HG02588 (cell line): ENCODE results near the gene PON3.

Experiments used
- ATAC-seq: cut with Tn5 transposase; IDR thresholded peaks from one replicate; pipeline ENCODE4 v1.9.1; 2021; ENCODE audit warnings: mild to moderate bottlenecking, moderate library complexity; ENCODE audit not compliant: unreplicated experiment

PON3 gene

GRCh38 chr7:95396136-95397032, at the start of gene PON3:
Gene PON3 (minus strand): TSS chr7:95396375. CDS start chr7:95396350, 25 bp downstream.
- no peak for ATAC-seq

DNA sequence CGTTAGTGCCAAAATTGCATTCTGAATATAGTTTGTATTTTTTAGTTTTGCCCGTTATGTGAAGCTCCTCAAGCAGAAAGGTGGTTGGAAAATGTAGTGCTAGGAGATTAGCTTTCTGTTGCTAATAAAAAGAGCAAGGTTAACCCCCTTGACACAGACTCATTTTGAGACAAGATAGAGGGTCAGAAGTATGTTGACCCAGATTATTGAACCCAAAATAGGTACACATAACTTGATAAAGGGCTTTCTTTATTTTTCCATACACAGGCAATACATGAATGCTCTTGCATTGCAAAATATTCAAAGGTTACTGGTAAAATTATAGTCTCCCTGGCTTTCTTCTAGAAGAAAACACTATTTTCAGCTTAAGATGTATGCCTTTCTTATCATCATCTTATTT, 48.6 kb upstream of the PON3 start:
- no peak for ATAC-seq

GRCh38 chr7:95441042-95441823, 45.1 kb upstream of the PON3 start:
- ATAC-seq: no peak

DNA sequence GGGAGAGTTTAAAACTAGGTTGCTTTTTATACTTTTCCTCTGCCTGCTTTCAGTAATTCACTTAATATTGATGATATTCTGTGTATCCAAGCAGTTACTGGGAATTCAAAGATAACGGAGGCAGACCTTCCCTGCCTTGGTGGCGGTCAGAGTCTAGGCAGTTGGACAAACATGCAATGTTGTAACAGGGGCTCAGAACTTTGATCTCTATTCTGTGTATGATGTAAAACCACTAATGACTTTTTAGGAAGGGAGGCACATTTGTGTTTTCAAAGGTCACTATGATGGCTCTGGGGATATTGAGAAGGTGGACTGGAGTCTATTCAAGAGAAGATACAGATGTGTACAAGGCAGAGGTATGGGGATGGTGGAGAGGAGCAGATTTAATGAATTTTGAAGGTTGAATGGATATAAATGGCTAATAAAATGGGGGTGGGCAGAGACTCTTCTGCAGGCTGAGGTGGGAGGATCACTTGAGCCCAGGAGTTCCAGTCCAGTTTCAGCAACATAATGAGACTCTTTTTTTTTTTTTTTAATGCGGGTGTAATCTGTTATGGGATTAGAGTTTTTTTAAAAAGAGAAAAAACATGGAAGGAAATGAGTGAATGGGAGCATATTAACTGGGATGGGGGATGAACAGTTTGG, 44.3 kb upstream of the PON3 start:
- ATAC-seq: no peak

DNA sequence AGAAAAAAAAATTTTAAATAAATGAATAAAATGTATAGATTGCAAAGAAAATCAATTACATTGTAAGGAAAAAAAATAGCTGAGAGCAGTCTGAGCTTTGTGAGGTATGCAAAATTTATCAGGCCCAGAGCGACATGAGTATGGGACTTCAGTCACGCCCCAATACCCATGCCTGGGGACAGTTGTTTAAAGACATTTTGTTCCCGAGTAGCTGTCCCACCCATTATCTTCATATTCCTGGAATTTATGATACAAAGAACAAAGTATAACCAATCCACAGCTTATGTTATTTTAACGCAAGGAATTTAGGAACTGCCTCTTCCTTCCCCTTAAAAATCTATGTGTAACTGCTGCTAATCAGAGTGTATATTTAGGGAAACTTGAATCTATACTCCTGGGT, 40.2 kb upstream of the PON3 start:
- ATAC-seq: no peak

- no peak for ATAC-seq
Measured at GRCh38 chr7:95435422-95435780, 39.2 kb upstream of the PON3 start.

GRCh38 chr7:95434557-95435421, 38.6 kb upstream of the PON3 start, which contains the start of gene PON2:
Gene PON2 (minus strand): TSS chr7:95435028. CDS start chr7:95434951, 77 bp downstream.
- peak; percentile 96 for ATAC-seq

DNA sequence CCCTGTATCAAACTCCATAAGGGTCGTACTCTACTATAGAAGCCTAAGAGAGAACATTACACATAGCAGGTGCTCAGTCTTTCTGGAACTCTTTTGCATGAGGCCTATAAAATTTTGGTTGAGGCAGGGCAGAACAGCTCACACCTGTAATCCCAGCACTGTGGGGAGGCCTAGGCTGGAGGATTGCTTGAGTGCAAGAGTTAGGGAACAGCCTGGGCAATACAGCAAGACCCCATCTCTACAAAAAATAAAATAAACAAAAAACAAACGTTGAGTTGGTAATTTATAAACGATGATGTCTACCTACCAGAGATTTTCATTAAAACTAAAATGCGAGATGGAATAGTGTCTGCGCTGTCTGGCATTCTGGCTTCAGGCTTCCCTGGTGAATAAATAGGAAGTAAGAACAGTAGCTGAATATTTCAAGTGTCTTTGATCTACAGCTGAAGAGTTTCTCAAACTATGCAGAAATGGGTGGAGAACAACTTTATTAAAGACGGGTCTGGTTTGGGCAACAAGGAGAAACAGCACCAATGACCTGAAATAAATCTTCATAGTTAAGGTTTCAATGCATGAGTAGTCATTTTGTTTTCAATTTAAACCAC, 37.9 kb upstream of the PON3 start:
- ATAC-seq: no peak

- ATAC-seq: no peak
Measured at GRCh38 chr7:95433129-95433528, 37.0 kb upstream of the PON3 start.

DNA sequence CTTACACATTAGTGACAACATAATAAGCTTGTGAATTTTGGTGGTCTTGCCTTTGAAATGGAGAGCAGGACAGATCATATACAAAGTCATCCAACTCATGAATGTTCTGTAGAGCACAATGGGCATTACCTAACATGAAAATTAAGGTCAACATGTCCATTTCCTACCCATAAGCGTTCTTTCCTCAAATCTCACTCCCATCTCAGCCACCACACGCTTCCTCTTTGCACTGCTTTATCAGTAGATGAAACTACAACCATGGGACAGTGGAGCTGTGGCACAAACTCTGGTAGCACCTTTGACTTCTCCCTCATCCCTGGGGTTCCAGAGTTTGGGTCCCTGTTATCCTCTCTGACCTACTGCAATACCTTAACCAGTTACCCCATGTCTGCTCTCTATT, 36.4 kb upstream of the PON3 start:
- no peak for ATAC-seq

- ATAC-seq: no peak
Measured at GRCh38 chr7:95430864-95431263, 34.7 kb upstream of the PON3 start.

GRCh38 chr7:95429241-95429990, 33.2 kb upstream of the PON3 start:
- ATAC-seq: no peak

- ATAC-seq: no peak
Measured at GRCh38 chr7:95427914-95428516, 31.8 kb upstream of the PON3 start.

DNA sequence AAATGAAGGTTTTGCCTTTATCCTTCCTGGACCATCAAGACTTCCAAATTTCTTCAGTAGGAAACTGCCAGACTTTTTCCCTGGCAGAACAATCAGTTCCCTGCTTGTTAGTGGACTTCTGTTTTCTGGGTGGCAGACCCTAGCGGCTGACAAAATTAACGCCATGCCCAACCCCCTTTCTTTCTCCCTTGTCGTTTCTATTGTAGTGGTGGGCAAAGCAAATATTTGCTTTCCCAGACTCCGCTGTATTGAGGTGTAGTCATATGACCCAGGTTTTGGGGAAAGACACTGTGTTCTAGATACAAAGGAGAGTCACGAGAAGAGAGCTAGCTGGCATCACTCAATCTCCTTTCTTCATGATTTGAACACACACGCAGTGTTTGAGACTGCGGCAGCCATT, 31.0 kb upstream of the PON3 start:
- ATAC-seq: no peak

- no peak for ATAC-seq
Measured at GRCh38 chr7:95425694-95426093, 29.5 kb upstream of the PON3 start.

DNA sequence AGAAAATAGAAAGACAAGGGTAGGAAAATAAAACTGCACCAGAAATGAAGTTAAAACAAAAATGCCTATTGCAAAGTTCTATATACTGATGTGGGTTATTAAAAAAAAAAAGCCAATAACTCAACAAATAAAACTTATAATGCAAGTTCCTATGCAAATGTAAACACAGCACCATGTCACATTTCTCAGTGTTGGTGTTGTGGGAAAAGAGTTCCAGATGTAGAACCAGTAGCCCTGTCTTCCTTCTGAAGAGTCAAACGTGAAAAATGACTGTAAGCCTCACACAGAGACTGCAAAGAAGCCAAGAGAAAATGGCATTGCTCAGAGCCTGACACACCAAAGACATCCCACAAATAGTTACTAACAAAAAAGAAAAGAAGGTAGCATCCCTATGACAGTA, 28.5 kb upstream of the PON3 start:
- ATAC-seq: no peak

DNA sequence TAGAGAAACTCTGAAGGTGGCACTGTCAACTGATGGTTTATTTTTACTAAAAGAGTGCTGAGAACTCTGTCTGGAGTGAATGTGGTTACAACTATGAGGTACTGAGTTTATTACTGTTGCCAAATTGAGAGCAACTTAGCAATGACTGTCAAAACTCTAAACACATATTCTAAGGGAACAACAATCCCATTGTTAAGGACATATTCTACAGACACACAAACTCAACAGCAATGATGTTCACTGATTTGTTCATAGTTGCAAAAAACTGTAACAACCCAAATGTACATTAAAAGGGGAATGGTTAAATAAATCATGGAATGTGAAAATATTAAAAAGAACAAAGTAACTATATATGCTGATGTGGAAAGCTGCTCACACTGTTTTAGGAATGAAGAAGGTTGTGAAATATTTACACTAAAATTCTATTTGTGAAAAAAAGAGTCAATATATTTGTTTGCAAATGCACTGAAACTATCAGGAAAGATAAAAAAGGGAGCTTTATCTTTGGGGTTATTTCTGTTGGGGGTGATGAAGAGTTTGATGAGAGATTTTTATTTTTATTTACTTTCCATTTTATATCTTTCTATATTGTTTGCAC, 25.8 kb upstream of the PON3 start:
- ATAC-seq: no peak

GRCh38 chr7:95421000-95421846, 25.0 kb upstream of the PON3 start:
- no peak for ATAC-seq
